WTC11 (cell line): ENCODE measurements around the gene EEA1. TPM values are rescaled to one million over a fixed set of nuclear protein-coding genes. Genes with fewer than 3 reads are reported as not detected.

Source experiments
- ATAC-seq: fragments of 200-7000 bp; cut with Tn5 transposase; 2 replicates; pipeline ENCODE4 v1.10.0; 2021; ENCODE audit warnings: mild to moderate bottlenecking, moderate library complexity
- CTCF ChIA-PET: fragments of 300-600 bp; sonication (Branson Sonifier 250); formaldehyde crosslinking; loops from one replicate; lab custom pipeline; 2021; ENCODE audit warnings: antibody characterized with exemption; lab: Charles Lee
- POLR2A ChIA-PET: fragments of 350-600 bp; sonication (Branson Sonifier 250); formaldehyde crosslinking; loops from one replicate; lab custom pipeline; 2021; ENCODE audit warnings: antibody characterized with exemption; lab: Charles Lee
- DNase-seq: peaks from one replicate; pipeline ENCODE4 v3.0.0; 2021; ENCODE audit warnings: low spot score
- H3K27ac Mint-ChIP-seq: 2 replicates; pipeline ENCODE4 v1.8.0; 2021; ENCODE audit warnings: mixed read lengths
- H3K27me3 Mint-ChIP-seq: 2 replicates; pipeline ENCODE4 v1.8.0; 2021; ENCODE audit warnings: low read depth, mild to moderate bottlenecking, moderate library complexity, mixed read lengths
- H3K36me3 Mint-ChIP-seq: 2 replicates; pipeline ENCODE4 v1.8.0; 2021; ENCODE audit warnings: mixed read lengths
- H3K4me1 Mint-ChIP-seq: 2 replicates; pipeline ENCODE4 v1.8.0; 2022; ENCODE audit warnings: mixed read lengths
- H3K4me3 Mint-ChIP-seq: 2 replicates; pipeline ENCODE4 v1.8.0; 2021; ENCODE audit warnings: mild to moderate bottlenecking, moderate library complexity, mixed read lengths
- H3K9me3 Mint-ChIP-seq: 2 replicates; pipeline ENCODE4 v1.8.0; 2021; ENCODE audit warnings: mixed read lengths
- CBFB ChIP-seq: sonication (generic); formaldehyde crosslinking; IDR thresholded peaks from 2 replicates; pipeline ENCODE4 v1.8.1; 2022; ENCODE audit warnings: mild to moderate bottlenecking, low read depth, missing genetic modification reagents
- CDX4 ChIP-seq: fragments of 250-450 bp; sonication (Bioruptor Pico); IDR thresholded peaks from 2 replicates; pipeline ENCODE4 v1.9.0; 2021; ENCODE audit warnings: moderate library complexity, mild to moderate bottlenecking, inconsistent platforms, borderline replicate concordance
- E2F1 ChIP-seq: sonication (generic); formaldehyde crosslinking; IDR thresholded peaks from 2 replicates; pipeline ENCODE4 v1.8.0; 2022; ENCODE audit warnings: mild to moderate bottlenecking, missing genetic modification reagents
- EMX1 ChIP-seq: fragments of 250-450 bp; sonication (Bioruptor Pico); IDR thresholded peaks from 2 replicates; pipeline ENCODE4 v1.8.0; 2021; ENCODE audit warnings: mild to moderate bottlenecking
- ERG ChIP-seq: fragments of 250-450 bp; sonication (Bioruptor Pico); IDR thresholded peaks from 2 replicates; pipeline ENCODE4 v1.8.0; 2021; ENCODE audit warnings: mild to moderate bottlenecking
- ETV6 ChIP-seq: sonication (generic); formaldehyde crosslinking; IDR thresholded peaks from 2 replicates; pipeline ENCODE4 v1.8.1; 2022; ENCODE audit warnings: mild to moderate bottlenecking, missing genetic modification reagents
- FOXJ3 ChIP-seq: sonication (generic); formaldehyde crosslinking; IDR thresholded peaks from 2 replicates; pipeline ENCODE4 v1.9.0; 2021; ENCODE audit warnings: missing genetic modification reagents, mild to moderate bottlenecking, borderline replicate concordance
- GABPB1 ChIP-seq: sonication (generic); formaldehyde crosslinking; IDR thresholded peaks from 2 replicates; pipeline ENCODE4 v1.8.1; 2023; ENCODE audit warnings: mild to moderate bottlenecking, missing genetic modification reagents
- IRF1 ChIP-seq: sonication (generic); formaldehyde crosslinking; IDR thresholded peaks from 2 replicates; pipeline ENCODE4 v1.8.0; 2023; ENCODE audit warnings: missing genetic modification reagents
- KAT7 ChIP-seq: sonication (generic); formaldehyde crosslinking; IDR thresholded peaks from 2 replicates; pipeline ENCODE4 v1.8.1; 2023; ENCODE audit warnings: missing genetic modification reagents, mild to moderate bottlenecking, borderline replicate concordance
- MAX ChIP-seq: sonication (generic); formaldehyde crosslinking; IDR thresholded peaks from 2 replicates; pipeline ENCODE4 v1.8.0; 2022; ENCODE audit warnings: mild to moderate bottlenecking, missing genetic modification reagents
- MLX ChIP-seq: sonication (generic); formaldehyde crosslinking; IDR thresholded peaks from 2 replicates; pipeline ENCODE4 v1.8.1; 2023; ENCODE audit warnings: mild to moderate bottlenecking, missing genetic modification reagents, moderate library complexity
- NR1H2 ChIP-seq: sonication (generic); formaldehyde crosslinking; IDR thresholded peaks from 2 replicates; pipeline ENCODE4 v1.9.0; 2021; ENCODE audit warnings: mild to moderate bottlenecking, moderate library complexity, missing genetic modification reagents
- NR3C1 ChIP-seq: sonication (generic); formaldehyde crosslinking; conservative IDR thresholded peaks from 2 replicates; pipeline ENCODE4 v1.8.1; 2023; ENCODE audit warnings: low read depth, mild to moderate bottlenecking, missing genetic modification reagents
- PREB ChIP-seq: sonication (generic); formaldehyde crosslinking; IDR thresholded peaks from 2 replicates; pipeline ENCODE4 v1.8.1; 2022; ENCODE audit warnings: mild to moderate bottlenecking, missing genetic modification reagents, moderate library complexity, borderline replicate concordance
- ZMAT4 ChIP-seq: fragments of 250-450 bp; sonication (Bioruptor Pico); IDR thresholded peaks from 2 replicates; pipeline ENCODE4 v1.9.0; 2021; ENCODE audit warnings: mild to moderate bottlenecking
- ZNF121 ChIP-seq: sonication (generic); formaldehyde crosslinking; IDR thresholded peaks from 2 replicates; pipeline ENCODE4 v1.8.0; 2023; ENCODE audit warnings: missing genetic modification reagents
- total RNA-seq: library from RNA; stranded (reverse); gene quantifications from 3 replicates; pipeline ENCODE4 v1.2.3, GENCODE V29; 2021

EEA1 gene
- total RNA-seq, 1 experiment from 2014 or later = 20.3 TPM

GRCh38 chr12:92845329-92845728 lies 83.8 kb downstream of the EEA1 start:
- H3K27me3 Mint-ChIP-seq = no peaks in the 10 kb centered on the region
- peaks cover 3% of the 10 kb centered on the region; the same call in 1 of the 2 replicates for H3K9me3 Mint-ChIP-seq
- ATAC-seq = no peak
- ChIA-PET CTCF (interaction anchor here (1.1 kb wide), 1 partner anchor 18 kb away, joined by 3 read pairs; no protein-coding TSS in a partner anchor), POLR2A (no interaction called here)
- no peak overlapping the region for H3K4me3 Mint-ChIP-seq
- H3K4me1 Mint-ChIP-seq = 0 out of 2 replicates have a peak, but pooled peaks cover 2% of the 10 kb centered on the region
- no peak for DNase-seq
- H3K36me3 Mint-ChIP-seq = peaks cover 14% of the 10 kb centered on the region
- TF ChIP-seq ZMAT4 (CRISPR knock-in tag) (no peak), FOXJ3 (CRISPR knock-in tag) (no peak), PREB (no peak), KAT7 (CRISPR knock-in tag) (no peak), MAX (CRISPR knock-in tag) (no peak), IRF1 (no peak), NR3C1 (CRISPR knock-in tag) (no peak), CDX4 (CRISPR knock-in tag) (no peak), MLX (CRISPR knock-in tag) (no peak), ERG (CRISPR knock-in tag) (no peak), E2F1 (CRISPR knock-in tag) (no peak), EMX1 (CRISPR knock-in tag) (no peak), NR1H2 (CRISPR knock-in tag) (no peak), ETV6 (CRISPR knock-in tag) (no peak)
- no peak overlapping the region for H3K27ac Mint-ChIP-seq

- CTCF ChIA-PET = interaction anchor here (2.0 kb wide), 1 partner anchor 17 kb away, joined by 4 read pairs; no protein-coding TSS in a partner anchor
These were observed 84.8 kb downstream of the EEA1 start for GRCh38 chr12:92844151-92844763.

More at GRCh38 chr12:92844151-92844763, 84.8 kb downstream of the EEA1 start:
- ATAC-seq (no peak), DNase-seq (no peak)
- peaks cover 3% of the 10 kb centered on the region; the same call in 1 of the 2 replicates for H3K9me3 Mint-ChIP-seq
- H3K4me1 Mint-ChIP-seq = 0 out of 2 replicates have a peak, but pooled peaks cover under 1% of the 10 kb centered on the region
- TF ChIP-seq CBFB (CRISPR knock-in tag) (no peak), GABPB1 (CRISPR knock-in tag) (peak; percentile 63), ZNF121 (no peak)
- no peak overlapping the region for H3K4me3 Mint-ChIP-seq
- POLR2A ChIA-PET = no interaction called here
- H3K27ac Mint-ChIP-seq = no peak overlapping the region
- H3K36me3 Mint-ChIP-seq = peaks cover 14% of the 10 kb centered on the region
- H3K27me3 Mint-ChIP-seq = no peaks in the 10 kb centered on the region
